Measurements from ENCODE around the gene GABRR1. TPM values are rescaled to one million over a fixed set of nuclear protein-coding genes. Genes with fewer than 3 reads are reported as not detected.

The GABRR1 gene
- total and polyA plus RNA-seq, 2 experiments from 2014 or later: 0.14 to 0.37 TPM

GRCh38 chr6:89244241-89244985 is 27.3 kb upstream of the GABRR1 start:
- DNase-seq (ENCODE audit: low spot score) (no peak), ATAC-seq (no peak)
- TF ChIP-seq ZNF462 (CRISPR knock-in tag; IDR thresholded peaks at IDR 0.05): no peak
- TF ChIP-seq POLR2AphosphoS5 (IDR thresholded peaks at IDR 0.05; ENCODE audit: low read depth): no peak
- no peak for TF ChIP-seq ZNF114 (CRISPR knock-in tag; IDR thresholded peaks at IDR 0.05)
- no peak for TF ChIP-seq REST (IDR thresholded peaks at IDR 0.05; ENCODE audit: unreplicated experiment)
- no peak for TF ChIP-seq EZH2phosphoT487 (IDR thresholded peaks at IDR 0.05; ENCODE audit: unreplicated experiment)
- TF ChIP-seq CTCF (conservative IDR thresholded peaks at IDR 0.05; ENCODE audit: low read depth in 2 of 2): no peak
- no peak for TF ChIP-seq JUNB (IDR thresholded peaks at IDR 0.05; ENCODE audit: unreplicated experiment)
- TF ChIP-seq EZH2 (IDR thresholded peaks at IDR 0.05; ENCODE audit: low read depth, unreplicated experiment): no peak
- Histone ChIP-seq H3K79me2 (replicated peaks; ENCODE audit: insufficient read depth) (no peaks in the 10 kb centered on the region; the same call in 1 of the 2 replicates), H3K4me3 (no peak overlapping the region), H3F3A (replicated peaks; ENCODE audit: low read depth) (no peaks in the 10 kb centered on the region), H3K27ac (ENCODE audit: low read depth) (no peak overlapping the region), H4K20me1 (replicated peaks; ENCODE audit: insufficient read depth) (no peaks in the 10 kb centered on the region; the same call in 1 of the 2 replicates), H3K9me2 (ENCODE audit: insufficient read depth) (no peaks in the 10 kb centered on the region), H3K36me3 (ENCODE audit: insufficient read depth) (no peaks in the 10 kb centered on the region), H3K4me1 (ENCODE audit: insufficient read depth) (peaks cover 21% of the 10 kb centered on the region), H2AFZ (no peak overlapping the region), H3K4me2 (no peak overlapping the region), H3K27me3 (ENCODE audit: insufficient read depth) (peaks cover 4% of the 10 kb centered on the region; the same call in 1 of the 2 replicates)
- peaks cover 5% of the 10 kb centered on the region for H3K27me3 Mint-ChIP-seq (ENCODE audit: insufficient read depth, low read depth, poor library complexity)
- H3K27ac Mint-ChIP-seq: no peak overlapping the region
- no peaks in the 10 kb centered on the region for H3K9me3 Mint-ChIP-seq
- H3K4me1 Mint-ChIP-seq: peaks cover 32% of the 10 kb centered on the region
- H3K4me3 Mint-ChIP-seq: no peak overlapping the region
- no peaks in the 10 kb centered on the region; the same call in 2 of the 3 replicates for H3K36me3 Mint-ChIP-seq (ENCODE audit: low read depth)
